HG02852 (cell line): ENCODE results near the gene YWHAQ.
A peak's percentile ranks its signal among the peaks of the same experiment; 100 is the strongest.

Experiments used
- ATAC-seq: cut with Tn5 transposase; IDR thresholded peaks from one replicate; pipeline ENCODE4 v1.9.1; 2021; ENCODE audit warnings: mild to moderate bottlenecking, moderate library complexity; ENCODE audit not compliant: unreplicated experiment

Gene YWHAQ

GRCh38 chr2:9655441-9656269 is 24.9 kb upstream of the YWHAQ start:
- peak; percentile 45 for ATAC-seq

DNA sequence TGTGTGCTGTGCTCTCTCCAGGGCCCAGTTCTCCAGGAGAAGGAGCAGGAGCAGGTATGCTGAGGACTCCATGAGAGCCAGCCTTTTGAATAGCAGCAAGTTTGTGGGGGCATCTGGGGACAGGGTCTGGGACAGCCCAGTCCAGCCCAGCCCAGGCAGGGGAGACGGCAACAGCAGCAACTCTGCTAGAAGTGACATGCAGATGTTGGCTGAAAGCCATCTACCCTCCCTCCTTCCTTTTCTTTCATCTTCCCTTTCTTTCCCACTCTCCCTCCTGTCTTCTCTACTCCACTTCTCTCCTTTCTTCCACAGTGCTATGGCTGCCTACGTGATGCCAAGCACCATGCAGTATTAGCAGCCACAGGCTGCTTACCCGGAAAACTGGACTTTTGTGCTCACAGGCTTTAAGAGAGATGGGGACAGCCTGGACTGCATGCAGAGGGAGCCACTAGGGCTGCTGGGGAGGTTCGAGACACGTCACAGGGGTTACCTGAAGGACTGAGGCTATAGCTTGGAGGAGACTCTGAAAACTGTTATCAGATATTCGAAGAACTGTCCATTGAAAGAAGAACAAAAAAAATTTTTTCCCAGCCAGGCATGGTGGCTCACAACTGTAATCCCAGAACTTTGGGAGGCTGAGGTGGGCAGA is 23.8 kb upstream of the YWHAQ start:
- ATAC-seq = no peak

DNA sequence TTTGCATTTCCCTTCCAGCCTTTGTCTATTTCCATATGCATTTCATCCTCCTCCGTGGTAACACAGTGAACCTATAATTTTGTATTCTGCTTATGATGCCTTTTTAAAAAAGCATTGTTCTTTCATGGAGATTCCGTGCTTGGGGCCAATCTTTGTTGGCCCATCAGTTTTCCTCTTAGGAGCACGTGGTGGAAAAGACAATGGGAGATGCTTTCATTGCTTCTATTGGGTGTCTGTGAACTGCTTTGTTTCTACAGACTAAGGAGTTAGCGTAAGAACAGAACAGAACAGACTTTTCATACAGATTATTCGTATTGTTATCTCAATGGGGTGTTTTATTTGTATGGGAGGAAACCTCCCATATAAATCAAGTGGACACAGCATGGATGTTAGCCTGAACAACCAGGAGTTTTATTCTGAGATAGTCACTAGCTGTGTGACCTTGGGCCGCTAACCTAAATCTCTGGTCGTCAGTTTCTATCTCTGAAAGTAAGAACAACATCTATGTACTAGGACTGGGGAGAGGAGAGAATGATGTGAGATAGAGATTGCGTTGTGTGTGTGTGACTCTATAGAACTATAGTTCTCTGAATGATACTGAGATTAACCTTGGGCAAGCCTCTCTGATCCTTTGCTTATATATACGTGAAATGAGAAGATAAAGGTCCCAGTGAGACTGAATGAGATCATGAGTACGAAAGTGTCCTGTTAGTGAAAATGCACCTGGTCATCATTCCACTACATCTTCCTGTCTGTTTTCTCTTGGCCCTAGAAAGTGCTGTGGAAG is 22.9 kb upstream of the YWHAQ start:
- ATAC-seq = no peak

- ATAC-seq = no peak
Measured at GRCh38 chr2:9652898-9653479, 22.2 kb upstream of the YWHAQ start.

- ATAC-seq = no peak
Measured at GRCh38 chr2:9652267-9652666, 21.5 kb upstream of the YWHAQ start.

- ATAC-seq = no peak
Measured at GRCh38 chr2:9650119-9650821, 19.5 kb upstream of the YWHAQ start.

- no peak for ATAC-seq
Measured at GRCh38 chr2:9649261-9649660, 18.5 kb upstream of the YWHAQ start.

GRCh38 chr2:9648821-9649220 is 18.0 kb upstream of the YWHAQ start:
- ATAC-seq = no peak

DNA sequence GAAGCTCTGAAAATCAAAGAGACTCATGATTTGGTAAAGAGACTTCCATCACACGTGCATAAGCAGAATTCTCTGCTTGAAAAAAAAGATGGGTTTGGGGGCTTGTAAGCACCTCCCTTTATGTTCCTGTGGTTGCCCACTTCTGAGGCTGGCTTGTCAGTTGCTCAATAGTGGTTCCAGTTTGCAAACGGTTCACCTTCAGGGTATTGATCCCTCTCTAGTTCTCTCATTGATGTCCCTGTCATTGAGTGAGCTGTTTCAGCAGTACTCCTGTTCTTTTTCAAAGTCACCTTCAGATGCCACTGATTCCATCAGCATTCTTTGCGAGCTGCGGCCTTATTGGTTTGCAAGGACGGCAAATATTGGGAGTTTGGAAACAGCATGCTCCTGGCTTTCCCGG is 17.1 kb upstream of the YWHAQ start:
- ATAC-seq = no peak

DNA sequence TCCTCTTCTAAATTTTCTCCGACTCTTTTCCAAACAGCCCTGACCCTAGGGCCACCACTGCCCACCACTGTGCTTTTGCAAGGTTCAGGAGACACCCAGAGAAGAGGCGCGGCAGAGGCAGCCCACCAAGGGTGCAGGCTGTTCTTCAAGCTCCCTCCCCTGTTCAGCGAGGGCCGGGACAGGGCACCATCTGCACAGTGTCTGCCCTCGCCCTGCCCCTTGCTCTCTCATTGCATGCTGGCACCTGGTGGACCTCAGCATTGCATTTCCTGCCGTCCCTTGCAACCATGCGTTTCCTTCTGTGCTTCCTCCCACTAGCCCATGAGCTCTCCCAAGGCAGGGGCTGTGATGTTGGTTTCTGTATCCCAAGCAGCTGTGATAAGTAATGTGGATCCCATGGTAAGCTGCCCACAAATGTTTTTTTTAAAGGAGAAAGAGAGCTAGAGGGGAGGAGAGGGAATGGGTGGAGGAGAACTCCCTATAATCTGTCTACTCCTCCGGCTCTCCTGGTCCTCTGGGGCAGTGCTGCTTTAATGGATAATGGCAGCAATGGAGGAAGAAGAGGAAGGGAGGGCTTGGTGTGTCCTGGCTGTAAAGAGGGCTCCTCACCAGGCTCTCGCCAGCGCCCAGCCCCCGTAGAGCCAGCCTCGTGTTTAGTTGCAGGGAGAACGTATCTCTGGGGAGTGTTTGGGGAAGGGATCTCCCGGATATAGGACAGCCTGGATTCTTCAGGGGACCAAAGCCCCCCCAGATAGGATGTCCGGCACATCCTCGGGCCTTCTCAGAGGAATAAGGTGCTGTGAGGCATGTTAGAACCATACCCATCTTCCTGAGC is 15.6 kb upstream of the YWHAQ start:
- ATAC-seq = no peak

GRCh38 chr2:9644603-9645002 is 13.8 kb upstream of the YWHAQ start:
- no peak for ATAC-seq

DNA sequence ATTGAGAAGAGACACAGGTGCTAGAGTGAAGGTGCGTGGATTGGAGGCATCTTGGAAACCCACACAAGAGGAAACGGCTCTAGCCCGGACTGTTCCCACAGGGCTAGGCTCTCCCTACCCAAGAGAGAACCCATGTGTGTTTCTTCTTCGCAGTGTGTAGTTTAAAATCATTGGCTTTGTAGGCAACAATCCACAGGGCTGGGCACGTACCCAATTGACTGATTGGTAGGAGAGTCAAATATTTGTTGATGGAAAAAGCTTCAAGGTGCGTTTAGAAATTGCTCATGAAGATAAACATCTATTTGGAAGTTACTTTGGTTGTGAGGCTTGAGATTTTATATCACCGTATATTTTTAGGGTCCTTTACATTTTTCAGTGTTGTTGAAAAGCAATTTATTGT is 13.2 kb upstream of the YWHAQ start:
- no peak for ATAC-seq

DNA sequence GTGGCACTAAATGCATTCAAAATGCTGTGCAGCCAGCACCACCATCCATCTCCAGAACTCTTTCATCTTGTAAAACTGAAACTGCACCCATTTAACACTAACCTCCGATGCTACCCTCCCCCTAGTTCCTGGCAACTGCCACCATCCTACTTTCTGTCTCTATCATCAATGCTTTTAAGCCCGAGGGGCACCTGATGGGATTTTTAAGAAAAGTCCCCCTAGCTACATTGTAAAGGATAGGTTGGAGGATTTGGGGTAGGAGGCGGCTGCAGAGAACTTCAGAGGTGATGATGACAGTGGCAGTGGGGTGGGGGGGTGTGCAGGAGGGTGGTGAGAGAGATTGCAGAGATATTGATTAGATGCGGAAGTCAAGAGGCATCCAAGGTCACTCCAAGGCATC is 10.8 kb upstream of the YWHAQ start:
- no peak for ATAC-seq

DNA sequence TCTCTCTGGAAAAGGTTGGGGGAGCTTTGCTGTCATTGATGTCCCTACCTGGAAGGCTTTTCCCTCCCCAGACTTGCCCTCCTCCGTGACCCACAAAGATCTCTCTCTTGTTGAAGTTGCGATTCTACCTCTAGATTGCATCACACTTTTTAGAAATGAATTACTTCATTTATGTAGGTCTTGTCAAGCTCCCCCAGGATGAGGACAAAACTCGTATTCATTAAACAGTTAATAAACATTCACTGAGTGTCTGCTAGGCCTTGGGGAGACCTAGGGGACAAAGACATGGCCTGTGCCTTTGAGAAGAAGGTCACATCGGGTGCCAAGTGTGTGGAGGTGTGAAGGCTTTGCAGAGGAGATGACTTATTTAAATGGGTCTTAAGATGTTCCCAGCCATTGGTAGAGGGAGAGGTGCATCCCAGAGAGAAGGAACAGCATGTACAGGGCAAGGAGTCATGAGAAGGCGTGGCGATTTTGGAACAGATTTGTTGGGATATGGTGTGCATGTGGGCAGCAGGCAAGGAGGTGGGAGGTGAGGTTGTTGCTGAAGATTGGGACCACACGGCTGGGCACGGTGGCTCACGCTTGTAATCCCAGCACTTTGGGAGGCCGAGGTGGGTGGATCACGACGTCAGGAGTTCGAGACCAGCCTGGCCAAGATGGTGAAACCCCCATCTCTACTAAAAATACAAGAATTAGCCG is 9.8 kb upstream of the YWHAQ start:
- ATAC-seq = no peak

DNA sequence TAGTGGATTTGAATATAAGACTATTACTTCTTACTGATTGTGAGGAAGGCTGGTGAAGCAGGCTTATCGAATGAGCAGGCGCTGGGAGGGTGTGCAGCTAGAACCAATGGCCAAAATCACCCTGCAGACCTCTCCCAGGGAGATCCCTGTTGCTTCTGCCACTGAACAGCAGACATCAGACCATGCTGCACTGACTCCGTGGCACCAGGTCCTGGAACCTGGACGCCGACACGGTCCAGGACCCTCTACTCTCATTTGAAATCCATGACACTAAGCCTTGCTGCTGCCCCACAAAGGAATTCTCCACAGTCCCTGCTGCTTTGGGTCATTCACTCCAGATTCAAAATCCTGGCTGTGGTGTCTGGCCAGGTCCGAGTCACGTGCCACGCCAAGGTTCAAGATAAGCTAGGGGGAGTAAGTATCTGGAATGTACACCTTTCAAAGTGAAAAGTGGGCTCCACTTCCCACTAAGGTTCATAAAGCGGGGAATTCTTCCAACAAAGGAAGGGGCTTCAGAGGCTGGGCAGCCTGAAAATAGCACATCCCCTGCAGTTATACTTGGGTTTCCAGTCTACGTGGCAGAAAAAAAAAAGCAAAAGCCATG is 9.0 kb upstream of the YWHAQ start:
- no peak for ATAC-seq

- no peak for ATAC-seq
Measured at GRCh38 chr2:9639000-9639602, 8.3 kb upstream of the YWHAQ start.

GRCh38 chr2:9638532-9638931 is 7.7 kb upstream of the YWHAQ start:
- ATAC-seq = no peak

GRCh38 chr2:9637330-9637729 is 6.5 kb upstream of the YWHAQ start:
- no peak for ATAC-seq
